Measurements from ENCODE around the gene DBNL. TPM values are rescaled to one million over a fixed set of nuclear protein-coding genes. Genes with fewer than 3 reads are reported as not detected.
"Not testable (repeated sequence)": the region's sequence is repeated elsewhere in the genome, so short reads cannot be mapped to it uniquely, and the experiment has no call there.

Gene DBNL
- polyA plus RNA-seq = 100 to 1,000 TPM; 157 to 215 TPM

DNA sequence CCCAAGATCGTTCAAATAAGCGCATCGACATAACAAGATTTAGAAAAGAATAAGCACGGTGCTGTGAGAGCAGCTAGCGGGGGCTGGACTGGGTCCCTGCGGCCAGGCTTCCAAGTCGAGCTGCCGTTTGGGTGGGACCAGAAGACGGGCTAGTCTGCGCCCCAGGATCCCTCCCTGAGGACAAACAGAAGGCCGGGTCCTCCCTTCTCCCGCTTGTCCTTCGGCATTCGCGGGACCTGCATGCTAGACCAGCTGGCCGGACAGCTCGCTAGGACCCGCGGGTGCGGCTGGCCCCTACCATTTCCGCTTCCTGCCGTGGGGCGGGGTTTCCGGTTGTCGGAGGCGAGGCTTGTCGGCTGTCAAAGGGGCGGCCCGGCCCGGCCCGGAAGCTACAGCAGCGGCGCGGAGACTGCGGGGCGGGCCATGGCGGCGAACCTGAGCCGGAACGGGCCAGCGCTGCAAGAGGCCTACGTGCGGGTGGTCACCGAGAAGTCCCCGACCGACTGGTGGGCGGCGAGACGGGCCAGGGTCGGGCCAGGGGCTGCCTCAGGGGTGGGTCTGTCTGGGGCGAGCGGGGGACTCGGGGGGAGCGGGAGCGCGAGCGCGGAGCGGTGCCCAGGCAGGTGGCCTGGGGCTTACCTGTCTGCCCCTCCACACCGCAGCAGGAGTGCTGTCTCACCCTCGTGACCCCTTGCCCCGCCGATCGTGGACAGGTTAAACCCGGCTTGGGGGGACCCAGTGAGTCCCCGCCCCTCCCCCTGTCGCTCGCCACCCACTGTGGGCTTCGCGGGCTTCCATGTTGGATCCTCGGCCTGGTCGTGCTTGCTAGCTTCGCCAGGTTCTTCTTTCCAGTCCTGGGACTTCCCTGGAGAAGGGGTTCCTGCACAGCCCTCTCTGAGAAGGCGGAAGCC, at the start of gene DBNL:
DBNL (plus strand) TSS at position 388 of the 911 bp plus-strand sequence; CDS start at position 424, 36 bp downstream.
- Histone ChIP-seq H3K4me3 (ENCODE audit: low read depth in 1 of 2, low read length in 2 of 2) (peak within 1 kb of the TSS; percentile 94 to 98), H3K36me3 (ENCODE audit: control insufficient read depth in 2 of 2, insufficient read depth in 2 of 2, low read length in 1 of 2) (peaks cover 2 to 3% of the 10 kb centered on the region in 2 donors), H3K27ac (ENCODE audit: low read depth in 2 of 2, low read length in 1 of 2) (peak within 1 kb of the TSS; percentile 96 to 98), H3K4me1 (ENCODE audit: control insufficient read depth in 2 of 2, insufficient read depth in 2 of 2, low read length in 1 of 2) (peaks cover 8 to 13% of the 10 kb centered on the region in 2 donors), H3K9me3 (ENCODE audit: control insufficient read depth in 2 of 2, insufficient read depth in 1 of 2, low read depth in 1 of 2, low read length in 1 of 2) (no peaks in the 10 kb centered on the region), H3K27me3 (ENCODE audit: control insufficient read depth in 1 of 2, insufficient read depth in 2 of 2, low read length in 2 of 2) (no peaks in the 10 kb centered on the region)
- 0% methylated on average over 57 to 74 of the region's 74 CpGs for WGBS, 2 donors

DNA sequence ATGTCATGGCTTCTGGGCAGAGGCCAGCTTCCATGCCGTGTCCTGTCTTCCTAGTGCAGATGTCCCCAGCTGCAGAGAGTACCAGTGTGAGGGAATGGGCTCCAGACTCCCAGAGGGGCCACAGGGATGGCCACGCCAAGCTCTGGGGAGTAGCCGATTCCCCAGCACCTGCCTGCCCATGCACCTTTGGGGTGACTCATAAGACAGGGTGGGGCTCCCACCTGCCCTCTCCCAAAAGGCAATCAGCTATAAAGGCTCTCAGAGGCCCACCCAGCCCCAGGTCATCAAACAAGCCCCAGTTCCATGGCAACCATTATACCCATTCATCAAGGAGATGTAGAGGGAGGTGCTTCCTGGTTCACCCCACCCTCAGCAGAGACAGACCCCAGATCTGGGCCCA, 47.0 kb upstream of the DBNL start, which contains the start of gene SPDYE1:
SPDYE1 (plus strand) TSS at position 366 of the 400 bp plus-strand sequence. CDS start 2,053 bp downstream, outside the sequence.
- WGBS, 2 donors = 73 to 100% methylated on average over 1 to 3 of the region's 3 CpGs
- H3K27ac ChIP-seq (ENCODE audit: low read depth in 2 of 2, low read length in 1 of 2) = peak within 1 kb of the TSS in 1 of 2 donors; percentile 31
- not testable (repeated sequence) for H3K4me3 ChIP-seq (ENCODE audit: low read depth in 1 of 2, low read length in 2 of 2); H3K9me3 ChIP-seq (ENCODE audit: control insufficient read depth in 2 of 2, insufficient read depth in 1 of 2, low read depth in 1 of 2, low read length in 1 of 2); H3K27me3 ChIP-seq (ENCODE audit: control insufficient read depth in 1 of 2, insufficient read depth in 2 of 2, low read length in 2 of 2); H3K4me1 ChIP-seq (ENCODE audit: control insufficient read depth in 2 of 2, insufficient read depth in 2 of 2, low read length in 1 of 2); H3K36me3 ChIP-seq (ENCODE audit: control insufficient read depth in 2 of 2, insufficient read depth in 2 of 2, low read length in 1 of 2)

DNA sequence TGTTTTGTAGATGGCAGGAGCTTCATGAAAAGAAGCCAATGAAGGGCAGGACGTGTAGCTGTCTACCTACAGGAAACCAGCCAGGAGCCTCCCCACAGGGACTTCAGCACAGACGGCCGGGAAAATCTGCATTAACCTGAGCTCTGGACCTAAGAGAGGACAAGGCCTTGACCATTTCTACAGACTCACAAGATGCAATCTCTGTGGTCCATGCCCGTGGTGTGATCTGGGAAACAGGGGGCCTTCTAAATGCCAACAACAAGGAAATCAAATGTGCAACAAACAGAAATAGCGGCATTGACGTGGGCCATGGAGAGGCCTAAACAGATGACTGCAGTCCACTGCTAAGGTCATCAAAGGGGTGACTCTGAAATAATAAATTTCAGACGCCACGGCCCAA, 32.4 kb upstream of the DBNL start:
- H3K4me1 ChIP-seq (ENCODE audit: control insufficient read depth in 2 of 2, insufficient read depth in 2 of 2, low read length in 1 of 2); H3K27me3 ChIP-seq (ENCODE audit: control insufficient read depth in 1 of 2, insufficient read depth in 2 of 2, low read length in 2 of 2); H3K36me3 ChIP-seq (ENCODE audit: control insufficient read depth in 2 of 2, insufficient read depth in 2 of 2, low read length in 1 of 2); H3K9me3 ChIP-seq (ENCODE audit: control insufficient read depth in 2 of 2, insufficient read depth in 1 of 2, low read depth in 1 of 2, low read length in 1 of 2); H3K4me3 ChIP-seq (ENCODE audit: low read depth in 1 of 2, low read length in 2 of 2); H3K27ac ChIP-seq (ENCODE audit: low read depth in 2 of 2, low read length in 1 of 2): not testable (repeated sequence)
- WGBS, 2 donors = 79 to 85% methylated on average over 7 of the region's 8 CpGs

DNA sequence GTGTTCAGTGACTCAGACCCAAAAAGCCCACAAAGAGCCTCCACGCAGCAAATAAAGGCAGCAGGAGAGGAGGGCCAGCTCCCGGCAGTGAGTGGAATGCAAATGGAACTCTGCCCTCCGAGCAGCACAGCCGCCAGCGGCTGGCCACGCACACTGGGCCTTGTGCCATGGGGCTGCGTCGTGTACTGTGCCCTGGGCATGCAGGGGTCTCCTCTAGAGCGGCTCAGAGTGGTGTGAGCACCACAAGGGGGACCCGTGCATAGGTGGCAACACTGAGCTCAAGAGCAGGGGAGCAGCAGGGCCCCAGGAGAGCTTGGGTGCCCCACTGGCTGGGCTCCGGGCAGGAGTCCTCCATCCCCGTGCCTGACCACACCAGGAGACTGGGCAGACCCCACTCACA, 29.4 kb upstream of the DBNL start:
- not testable (repeated sequence) for H3K27ac ChIP-seq (ENCODE audit: low read depth in 2 of 2, low read length in 1 of 2); H3K36me3 ChIP-seq (ENCODE audit: control insufficient read depth in 2 of 2, insufficient read depth in 2 of 2, low read length in 1 of 2); H3K27me3 ChIP-seq (ENCODE audit: control insufficient read depth in 1 of 2, insufficient read depth in 2 of 2, low read length in 2 of 2); H3K4me3 ChIP-seq (ENCODE audit: low read depth in 1 of 2, low read length in 2 of 2); H3K9me3 ChIP-seq (ENCODE audit: control insufficient read depth in 2 of 2, insufficient read depth in 1 of 2, low read depth in 1 of 2, low read length in 1 of 2); H3K4me1 ChIP-seq (ENCODE audit: control insufficient read depth in 2 of 2, insufficient read depth in 2 of 2, low read length in 1 of 2)
- 89 to 96% methylated on average over 8 to 10 of the region's 12 CpGs for WGBS, 2 donors

DNA sequence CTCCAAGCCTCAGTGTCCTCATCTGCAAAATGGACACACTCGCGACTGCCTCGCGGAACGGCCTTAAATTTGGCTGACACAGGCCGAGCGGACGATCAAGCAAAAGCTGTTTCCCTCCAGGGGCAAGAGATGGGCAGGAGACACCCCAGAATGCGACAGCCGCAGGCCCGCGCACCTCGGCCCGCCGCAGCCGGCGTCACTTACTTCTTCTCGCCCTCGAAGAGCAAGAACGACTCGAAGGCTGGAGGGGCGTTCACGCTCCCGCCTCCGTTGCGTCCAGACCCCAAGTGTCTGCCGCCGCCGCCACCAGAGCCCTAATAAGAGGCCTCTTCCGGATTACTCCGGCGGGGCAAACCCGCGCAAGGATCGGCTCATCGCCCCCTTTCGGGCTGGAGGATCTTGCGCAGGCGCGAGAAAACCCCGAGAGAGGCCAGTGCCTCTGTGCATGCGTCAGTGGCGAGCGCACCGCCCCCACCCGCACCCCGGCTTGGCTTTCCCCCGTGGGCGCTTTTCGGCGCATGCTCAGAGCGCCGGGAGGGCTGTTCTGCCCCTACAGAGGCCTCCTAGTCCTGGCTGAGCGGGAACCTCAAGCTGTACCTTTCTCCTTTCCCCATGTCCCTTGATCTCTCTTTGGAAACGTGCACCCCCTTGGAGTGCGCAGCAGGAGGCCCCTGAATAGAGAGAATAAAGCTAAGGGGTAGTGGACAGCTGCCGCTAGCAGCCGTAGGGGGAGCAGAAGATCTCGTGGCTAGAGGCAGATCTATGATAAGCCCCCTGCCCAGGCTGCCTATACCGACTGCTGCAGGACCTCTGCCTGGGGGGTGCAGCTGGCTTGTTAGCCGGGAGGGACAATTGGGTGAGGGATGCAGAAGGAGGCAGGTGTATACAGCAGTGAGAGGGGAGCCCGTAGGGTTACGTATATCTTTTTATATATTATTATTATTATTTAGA, 25.4 kb upstream of the DBNL start:
- H3K4me1 ChIP-seq (ENCODE audit: control insufficient read depth in 2 of 2, insufficient read depth in 2 of 2, low read length in 1 of 2); H3K9me3 ChIP-seq (ENCODE audit: control insufficient read depth in 2 of 2, insufficient read depth in 1 of 2, low read depth in 1 of 2, low read length in 1 of 2); H3K27me3 ChIP-seq (ENCODE audit: control insufficient read depth in 1 of 2, insufficient read depth in 2 of 2, low read length in 2 of 2); H3K36me3 ChIP-seq (ENCODE audit: control insufficient read depth in 2 of 2, insufficient read depth in 2 of 2, low read length in 1 of 2): not testable (repeated sequence)
- Histone ChIP-seq H3K4me3 (ENCODE audit: low read depth in 1 of 2, low read length in 2 of 2) (peak overlapping the region; percentile 62 to 73), H3K27ac (ENCODE audit: low read depth in 2 of 2, low read length in 1 of 2) (peak overlapping the region; percentile 25 to 83)
- 1 to 3% methylated on average over 44 to 63 of the region's 63 CpGs for WGBS, 2 donors

DNA sequence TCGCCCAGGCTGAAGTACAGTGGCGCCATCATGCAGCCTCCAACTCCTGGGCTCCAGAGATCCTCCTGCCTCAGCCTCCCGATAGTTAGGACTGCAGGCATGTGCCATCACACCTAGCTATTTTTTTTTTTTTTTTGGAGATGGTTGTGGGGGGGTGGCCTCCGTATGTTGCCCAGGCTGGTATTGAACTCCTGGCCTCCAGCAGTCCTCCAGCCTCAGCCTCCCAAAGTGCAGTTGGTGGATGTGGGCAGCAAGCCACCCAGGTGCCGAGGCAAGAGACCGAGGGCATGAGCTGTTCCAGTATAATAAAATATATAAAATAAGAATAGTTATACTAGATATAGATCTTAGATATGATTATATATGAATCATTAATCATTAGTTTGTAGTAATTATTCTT, 24.7 kb upstream of the DBNL start:
- H3K36me3 ChIP-seq (ENCODE audit: control insufficient read depth in 2 of 2, insufficient read depth in 2 of 2, low read length in 1 of 2); H3K4me3 ChIP-seq (ENCODE audit: low read depth in 1 of 2, low read length in 2 of 2); H3K9me3 ChIP-seq (ENCODE audit: control insufficient read depth in 2 of 2, insufficient read depth in 1 of 2, low read depth in 1 of 2, low read length in 1 of 2); H3K27ac ChIP-seq (ENCODE audit: low read depth in 2 of 2, low read length in 1 of 2); H3K27me3 ChIP-seq (ENCODE audit: control insufficient read depth in 1 of 2, insufficient read depth in 2 of 2, low read length in 2 of 2); H3K4me1 ChIP-seq (ENCODE audit: control insufficient read depth in 2 of 2, insufficient read depth in 2 of 2, low read length in 1 of 2): not testable (repeated sequence)
- 66 to 73% methylated on average over 4 to 5 of the region's 6 CpGs for WGBS, 2 donors

DNA sequence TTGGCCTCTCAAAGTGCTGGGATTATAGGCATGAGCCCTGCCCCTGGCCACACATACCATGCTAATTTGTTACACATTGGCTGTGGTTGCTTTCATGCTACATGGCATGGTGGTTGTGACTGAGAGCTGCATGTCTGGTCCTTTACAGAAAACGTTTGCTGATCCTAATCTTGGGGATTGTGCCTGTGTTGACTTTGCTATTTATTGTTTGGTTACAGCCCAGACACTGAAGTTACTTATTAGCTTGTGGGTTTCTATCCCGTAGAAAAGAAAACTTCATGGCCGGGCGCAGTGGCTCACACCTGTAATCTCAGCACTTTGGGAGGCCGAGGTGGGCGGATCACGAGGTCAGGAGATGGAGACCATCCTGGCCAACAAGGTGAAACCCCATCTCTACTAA, 22.4 kb upstream of the DBNL start:
- H3K9me3 ChIP-seq (ENCODE audit: control insufficient read depth in 2 of 2, insufficient read depth in 1 of 2, low read depth in 1 of 2, low read length in 1 of 2); H3K4me3 ChIP-seq (ENCODE audit: low read depth in 1 of 2, low read length in 2 of 2); H3K36me3 ChIP-seq (ENCODE audit: control insufficient read depth in 2 of 2, insufficient read depth in 2 of 2, low read length in 1 of 2); H3K4me1 ChIP-seq (ENCODE audit: control insufficient read depth in 2 of 2, insufficient read depth in 2 of 2, low read length in 1 of 2); H3K27ac ChIP-seq (ENCODE audit: low read depth in 2 of 2, low read length in 1 of 2); H3K27me3 ChIP-seq (ENCODE audit: control insufficient read depth in 1 of 2, insufficient read depth in 2 of 2, low read length in 2 of 2): not testable (repeated sequence)
- 69 to 81% methylated on average over 6 of the region's 7 CpGs for WGBS, 2 donors

DNA sequence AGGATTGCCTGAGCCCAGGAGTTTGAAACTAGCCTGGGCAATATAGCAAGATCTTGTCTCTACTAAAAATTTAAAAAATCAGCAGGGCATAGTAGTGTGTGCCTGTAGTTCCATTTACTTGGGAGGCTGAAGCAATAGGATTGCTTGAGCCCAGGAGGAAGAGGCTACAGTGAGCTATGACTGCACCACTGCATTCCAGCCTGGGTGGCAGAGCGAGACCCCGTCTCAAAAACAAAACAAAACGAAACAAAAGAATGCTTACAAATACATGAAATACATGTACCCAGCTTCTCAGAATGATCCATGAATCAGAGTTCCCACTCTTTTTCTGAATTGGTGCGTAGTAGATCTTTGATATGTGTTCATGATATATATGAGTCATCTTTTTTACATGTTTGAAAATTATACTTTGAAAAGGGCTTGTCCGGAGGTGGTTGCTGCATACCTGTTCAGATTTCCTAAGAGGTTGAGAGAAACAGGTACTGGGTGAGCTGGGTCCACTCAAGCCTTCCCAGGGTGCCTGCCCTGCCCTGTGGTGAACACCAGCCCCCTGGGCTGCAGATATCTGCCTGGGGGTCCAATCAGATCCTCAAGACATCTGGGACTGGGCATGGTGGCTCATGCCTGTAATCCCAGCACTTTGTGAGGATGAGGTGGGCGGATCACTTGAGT, 21.6 kb upstream of the DBNL start:
- H3K9me3 ChIP-seq (ENCODE audit: control insufficient read depth in 2 of 2, insufficient read depth in 1 of 2, low read depth in 1 of 2, low read length in 1 of 2); H3K27me3 ChIP-seq (ENCODE audit: control insufficient read depth in 1 of 2, insufficient read depth in 2 of 2, low read length in 2 of 2); H3K4me3 ChIP-seq (ENCODE audit: low read depth in 1 of 2, low read length in 2 of 2); H3K4me1 ChIP-seq (ENCODE audit: control insufficient read depth in 2 of 2, insufficient read depth in 2 of 2, low read length in 1 of 2); H3K27ac ChIP-seq (ENCODE audit: low read depth in 2 of 2, low read length in 1 of 2); H3K36me3 ChIP-seq (ENCODE audit: control insufficient read depth in 2 of 2, insufficient read depth in 2 of 2, low read length in 1 of 2): not testable (repeated sequence)
- 47 to 67% methylated on average over 5 to 6 of the region's 6 CpGs for WGBS, 2 donors

DNA sequence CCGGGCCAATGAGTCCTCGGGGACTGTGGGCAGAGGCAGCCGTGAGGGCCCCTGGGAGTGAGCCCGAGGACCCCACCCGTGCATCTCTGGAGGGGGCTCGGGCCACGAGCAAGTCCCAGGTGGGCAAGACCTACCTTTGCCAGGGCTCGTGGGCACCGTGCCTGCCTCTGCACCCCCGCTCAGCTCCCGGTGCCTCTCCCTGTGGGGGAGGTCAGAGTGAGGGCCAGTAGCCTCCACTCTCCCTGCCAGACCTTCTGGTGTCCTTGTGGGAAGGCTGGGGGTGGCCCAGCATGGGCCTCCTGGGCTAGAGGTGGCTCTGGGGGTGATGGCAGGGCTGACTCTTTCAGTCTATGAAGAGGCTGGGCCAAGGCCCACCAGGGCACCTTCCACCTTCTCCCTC, 15.1 kb upstream of the DBNL start:
- H3K4me3 ChIP-seq (ENCODE audit: low read depth in 1 of 2, low read length in 2 of 2); H3K36me3 ChIP-seq (ENCODE audit: control insufficient read depth in 2 of 2, insufficient read depth in 2 of 2, low read length in 1 of 2); H3K4me1 ChIP-seq (ENCODE audit: control insufficient read depth in 2 of 2, insufficient read depth in 2 of 2, low read length in 1 of 2); H3K27ac ChIP-seq (ENCODE audit: low read depth in 2 of 2, low read length in 1 of 2); H3K27me3 ChIP-seq (ENCODE audit: control insufficient read depth in 1 of 2, insufficient read depth in 2 of 2, low read length in 2 of 2); H3K9me3 ChIP-seq (ENCODE audit: control insufficient read depth in 2 of 2, insufficient read depth in 1 of 2, low read depth in 1 of 2, low read length in 1 of 2): not testable (repeated sequence)
- 92% methylated on average over 2 to 6 of the region's 11 CpGs for WGBS, 2 donors
